GM12892 (cell line): ENCODE measurements around the gene FRAS1.

Source experiments
- POLR2A ChIP-seq: IDR thresholded peaks from 2 replicates; pipeline ENCODE4 v1.6.1; 2011; ENCODE audit warnings: low read depth, low read length, control low read depth
- POLR2AphosphoS5 ChIP-seq: IDR thresholded peaks from 2 replicates; pipeline ENCODE4 v1.6.1; 2011; ENCODE audit warnings: low read depth, low read length, control low read depth

- TF ChIP-seq POLR2A (no peak), POLR2AphosphoS5 (no peak)
Measured at GRCh38 chr4:78325271-78326157, 268.4 kb downstream of the FRAS1 start.
